BLaER1 treated with 17β-estradiol and CSF1 and Interleukin-3, amounts not matched to agents 10 nM and 100 nM (cell line): Measurements from ENCODE around the gene MORN1.
A peak's percentile ranks its signal among the peaks of the same experiment; 100 is the strongest.

Experiments used
- H3K27ac ChIP-seq, 11 experiments: shearing (Covaris generic); formaldehyde crosslinking; 2 replicates each; pipeline ENCODE4 v1.8.1; 2022
- H3K27me3 ChIP-seq, 11 experiments: shearing (Covaris generic); formaldehyde crosslinking; 2 replicates each; pipeline ENCODE4 v1.8.1; 2022
- H3K36me3 ChIP-seq, 11 experiments: shearing (Covaris generic); formaldehyde crosslinking; 2 replicates each; pipeline ENCODE4 v1.8.1; 2022
- H3K4me1 ChIP-seq, 10 experiments: shearing (Covaris generic); formaldehyde crosslinking; 2 replicates each; pipeline ENCODE4 v1.8.1; 2022
- H3K4me2 ChIP-seq, 11 experiments: shearing (Covaris generic); formaldehyde crosslinking; 2 replicates each; pipeline ENCODE4 v1.8.1; 2022
- H3K4me3 ChIP-seq, 10 experiments: shearing (Covaris generic); formaldehyde crosslinking; 2 replicates each; pipeline ENCODE4 v1.8.1; 2022
- H3K9ac ChIP-seq, 11 experiments: shearing (Covaris generic); formaldehyde crosslinking; 2 replicates each; pipeline ENCODE4 v1.8.1; 2022
- H3K9me3 ChIP-seq, 11 experiments: shearing (Covaris generic); formaldehyde crosslinking; replicated peaks in 1 of 11; 2 replicates each; pipeline ENCODE4 v1.8.1; 2022
- H4K20me1 ChIP-seq, 11 experiments: shearing (Covaris generic); formaldehyde crosslinking; 2 replicates each; pipeline ENCODE4 v1.8.1; 2022
- Cebpa-rat ChIP-seq, 11 experiments: shearing (Covaris generic); IDR thresholded peaks; 2 replicates each; pipeline ENCODE4 v1.8.1; 2022

Gene MORN1

DNA sequence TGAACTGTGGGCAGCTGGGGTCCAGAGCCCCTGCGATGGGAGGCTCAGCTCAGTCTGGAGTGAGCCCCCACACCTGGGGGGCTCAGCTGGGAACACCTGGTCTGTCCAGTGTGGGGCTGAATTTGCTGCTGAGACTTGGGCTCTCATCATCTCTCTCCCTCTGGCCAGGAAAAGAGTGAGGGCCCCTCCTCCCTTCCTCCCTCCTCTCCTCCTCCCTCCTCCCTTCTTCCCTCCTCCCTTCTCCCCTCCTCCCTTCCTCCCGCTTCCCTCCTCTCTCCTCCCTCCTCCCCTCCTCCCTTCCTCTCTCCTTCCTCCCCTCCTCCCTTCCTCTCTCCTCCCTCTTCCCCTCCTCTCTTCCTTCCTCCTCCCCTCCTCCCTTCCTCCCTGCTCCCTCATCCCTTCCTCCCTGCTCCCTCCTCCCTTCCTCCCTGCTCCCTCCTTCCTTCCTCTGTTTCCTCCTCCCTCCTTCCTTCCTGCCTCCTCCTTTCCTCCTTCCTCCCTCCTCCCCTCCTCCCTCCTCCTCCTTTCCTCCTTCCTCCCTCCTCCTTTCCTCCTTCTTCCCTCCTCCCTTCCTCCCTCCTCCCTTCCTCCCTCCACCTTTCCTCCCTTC lies 44.5 kb upstream of the MORN1 start:
- H4K20me1 ChIP-seq = peaks cover 0 to 57% (median 0%) of the 10 kb centered on the region in 11 experiments; a peak in 6 of 22 replicates
- H3K9me3 ChIP-seq = peaks cover 7 to 12% (median 9%) of the 10 kb centered on the region in 11 experiments
- no peak for TF ChIP-seq Cebpa-rat (IDR thresholded peaks at IDR 0.05)
- H3K9ac ChIP-seq = no peak overlapping the region
- H3K36me3 ChIP-seq = no peaks in the 10 kb centered on the region
- peaks cover 15 to 33% (median 23%) of the 10 kb centered on the region in 11 experiments; a peak in 18 of 22 replicates for H3K27me3 ChIP-seq
- H3K27ac ChIP-seq = peak overlapping the region in 1 of 11 experiments; percentile 9; a peak in 1 of 22 replicates
- peaks cover 4 to 92% (median 78%) of the 10 kb centered on the region in 10 experiments; a peak in 19 of 20 replicates for H3K4me1 ChIP-seq
- H3K4me2 ChIP-seq = peak overlapping the region in 7 of 11 experiments; percentile 6 to 92 (median 43); a peak in 11 of 22 replicates
- H3K4me3 ChIP-seq = no peak overlapping the region

DNA sequence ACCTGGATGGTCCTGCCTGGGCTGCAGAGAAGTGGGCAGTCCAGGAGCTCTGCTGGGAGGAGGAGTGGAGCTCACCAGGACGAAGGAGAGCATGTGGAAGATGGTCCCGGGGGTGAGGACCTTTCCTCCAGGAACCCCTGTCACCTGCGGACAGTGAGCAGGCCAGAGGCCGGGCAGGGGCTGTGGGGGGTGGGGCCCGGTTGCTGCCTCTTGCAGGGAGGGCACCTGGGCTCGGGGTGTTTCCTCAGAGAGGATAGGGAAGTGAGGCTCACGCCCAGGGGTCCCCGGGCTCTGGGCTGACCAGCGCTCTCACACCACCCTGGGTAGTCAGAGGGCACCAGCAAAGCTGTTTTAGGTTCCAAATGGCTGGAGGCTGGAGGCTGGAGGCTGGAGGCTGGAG lies 43.7 kb upstream of the MORN1 start:
- Histone ChIP-seq H3K4me1 (peaks cover 4 to 92% (median 80%) of the 10 kb centered on the region in 10 experiments; a peak in 19 of 20 replicates), H3K9ac (no peak overlapping the region)
- TF ChIP-seq Cebpa-rat (IDR thresholded peaks at IDR 0.05) = no peak

DNA sequence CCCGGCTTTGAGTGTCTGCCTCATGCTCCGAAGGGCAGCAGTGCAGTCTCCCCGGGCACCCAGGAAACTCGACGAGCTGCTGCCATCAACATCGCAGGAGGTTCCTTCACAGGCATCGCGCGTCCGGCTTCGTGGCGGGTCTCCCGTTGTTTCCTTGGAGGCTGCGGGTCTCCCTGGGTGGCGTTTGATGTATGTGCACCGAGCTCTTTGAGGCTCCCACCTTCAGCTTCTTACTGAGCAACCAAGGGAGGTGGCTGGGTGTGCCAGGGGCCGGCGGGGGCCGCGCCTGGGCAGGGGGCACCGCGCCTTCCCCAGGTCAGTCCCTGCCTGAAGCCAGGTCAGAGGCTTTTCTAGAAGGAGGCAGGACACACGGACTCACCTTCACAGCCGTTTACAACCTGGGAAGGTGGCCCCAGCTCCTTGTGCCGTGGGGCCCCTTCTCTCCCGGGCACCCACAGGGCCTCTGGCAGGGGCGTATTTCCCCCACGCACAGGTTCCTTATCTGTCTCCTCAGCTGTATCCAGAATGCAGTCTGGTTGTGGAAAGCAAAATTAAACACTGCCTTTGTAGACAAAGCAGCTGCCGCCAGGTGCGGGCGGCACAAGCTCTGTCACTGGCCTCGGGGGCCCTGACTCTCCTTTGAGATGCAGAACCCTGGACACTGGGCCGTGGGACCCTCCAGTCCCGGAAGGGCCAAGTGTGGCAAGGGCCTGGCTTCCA lies 42.7 kb upstream of the MORN1 start:
- no peak overlapping the region for H3K27ac ChIP-seq
- no peak for TF ChIP-seq Cebpa-rat (IDR thresholded peaks at IDR 0.05)
- peaks cover 15 to 34% (median 23%) of the 10 kb centered on the region in 11 experiments; a peak in 18 of 22 replicates for H3K27me3 ChIP-seq
- H3K36me3 ChIP-seq = no peaks in the 10 kb centered on the region
- H3K4me1 ChIP-seq = peaks cover 0 to 92% (median 80%) of the 10 kb centered on the region in 10 experiments; a peak in 18 of 20 replicates
- H4K20me1 ChIP-seq = peaks cover 0 to 50% (median 0%) of the 10 kb centered on the region in 11 experiments; a peak in 8 of 22 replicates
- H3K9me3 ChIP-seq = peaks cover 0 to 8% (median 0%) of the 10 kb centered on the region in 11 experiments; a peak in 3 of 22 replicates
- peak overlapping the region in 1 of 11 experiments; percentile 14; a peak in 1 of 22 replicates for H3K9ac ChIP-seq
- H3K4me2 ChIP-seq = peak overlapping the region in 7 of 11 experiments; percentile 6 to 92 (median 43); a peak in 9 of 22 replicates
- H3K4me3 ChIP-seq = no peak overlapping the region

More for the DNA sequence above, 43.7 kb upstream of the MORN1 start:
- H3K27ac ChIP-seq = peak overlapping the region in 1 of 11 experiments; percentile 9; a peak in 1 of 22 replicates
- H3K4me2 ChIP-seq = peak overlapping the region in 7 of 11 experiments; percentile 6 to 92 (median 43); a peak in 11 of 22 replicates
- H3K36me3 ChIP-seq = no peaks in the 10 kb centered on the region
- peaks cover 15 to 34% (median 23%) of the 10 kb centered on the region in 11 experiments; a peak in 18 of 22 replicates for H3K27me3 ChIP-seq
- H3K4me3 ChIP-seq = no peak overlapping the region
- H3K9me3 ChIP-seq = peaks cover under 1 to 6% (median 2%) of the 10 kb centered on the region in 11 experiments; a peak in 21 of 22 replicates
- H4K20me1 ChIP-seq = peaks cover 0 to 50% (median 0%) of the 10 kb centered on the region in 11 experiments; a peak in 8 of 22 replicates

DNA sequence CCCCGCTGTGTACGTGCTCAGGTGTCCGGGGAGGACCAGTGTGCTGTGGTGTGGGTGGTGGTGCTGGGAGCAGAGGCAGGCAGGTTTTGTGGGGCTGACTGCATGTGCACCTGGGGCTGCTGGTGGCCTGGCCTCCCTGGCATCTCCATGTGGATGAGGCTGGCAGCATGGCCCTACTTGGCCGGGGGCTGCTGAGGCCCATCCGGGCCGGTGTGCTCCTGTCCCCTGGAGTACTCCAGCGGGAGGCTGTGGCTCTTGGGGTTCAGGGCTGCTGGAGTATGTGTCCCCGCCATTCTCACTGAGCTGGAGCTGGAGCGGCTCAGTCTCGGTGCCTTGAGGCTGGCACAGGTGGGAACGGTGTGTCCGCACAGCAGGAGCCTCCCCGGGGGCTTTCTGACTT lies 41.8 kb upstream of the MORN1 start:
- no peak for TF ChIP-seq Cebpa-rat (IDR thresholded peaks at IDR 0.05)
- H3K4me1 ChIP-seq = peaks cover 0 to 91% (median 80%) of the 10 kb centered on the region in 10 experiments; a peak in 18 of 20 replicates
- H3K27ac ChIP-seq = no peak overlapping the region
- H4K20me1 ChIP-seq = peaks cover 0 to 43% (median 0%) of the 10 kb centered on the region in 11 experiments; a peak in 7 of 22 replicates
- H3K27me3 ChIP-seq = peaks cover 15 to 34% (median 23%) of the 10 kb centered on the region in 11 experiments; a peak in 18 of 22 replicates
- H3K9ac ChIP-seq = no peak overlapping the region
- peaks cover 0 to 8% (median 0%) of the 10 kb centered on the region in 11 experiments; a peak in 3 of 22 replicates for H3K9me3 ChIP-seq
- peak overlapping the region in 6 of 11 experiments; percentile 13 to 95 (median 87); a peak in 6 of 22 replicates for H3K4me2 ChIP-seq
- H3K4me3 ChIP-seq = no peak overlapping the region
- H3K36me3 ChIP-seq = no peaks in the 10 kb centered on the region

- Histone ChIP-seq H3K27ac (0 out of 22 replicates have a peak overlapping the region, but pooled peaks of 2 of the 11 experiments have one; percentile 13 to 92), H3K36me3 (no peaks in the 10 kb centered on the region), H3K4me2 (peak overlapping the region in 8 of 11 experiments; percentile 80 to 95 (median 82); a peak in 14 of 22 replicates), H4K20me1 (peaks cover 0 to 41% (median 0%) of the 10 kb centered on the region in 11 experiments; a peak in 7 of 22 replicates), H3K9me3 (peaks cover 0 to 8% (median 0%) of the 10 kb centered on the region in 11 experiments; a peak in 3 of 22 replicates), H3K4me3 (no peak overlapping the region), H3K27me3 (peaks cover 15 to 34% (median 23%) of the 10 kb centered on the region in 11 experiments; a peak in 18 of 22 replicates), H3K4me1 (peaks cover 0 to 91% (median 79%) of the 10 kb centered on the region in 10 experiments; a peak in 17 of 20 replicates), H3K9ac (peak overlapping the region in 1 of 11 experiments; percentile 1; a peak in 1 of 22 replicates)
- TF ChIP-seq Cebpa-rat (IDR thresholded peaks at IDR 0.05) = no peak
These were observed 41.1 kb upstream of the MORN1 start for GRCh38 chr1:2432441-2432844.

- Histone ChIP-seq H3K27me3 (peaks cover 15 to 34% (median 23%) of the 10 kb centered on the region in 11 experiments; a peak in 18 of 22 replicates), H3K4me3 (no peak overlapping the region)
- TF ChIP-seq Cebpa-rat (IDR thresholded peaks at IDR 0.05) = no peak
These were observed 40.2 kb upstream of the MORN1 start for GRCh38 chr1:2431518-2431917.

DNA sequence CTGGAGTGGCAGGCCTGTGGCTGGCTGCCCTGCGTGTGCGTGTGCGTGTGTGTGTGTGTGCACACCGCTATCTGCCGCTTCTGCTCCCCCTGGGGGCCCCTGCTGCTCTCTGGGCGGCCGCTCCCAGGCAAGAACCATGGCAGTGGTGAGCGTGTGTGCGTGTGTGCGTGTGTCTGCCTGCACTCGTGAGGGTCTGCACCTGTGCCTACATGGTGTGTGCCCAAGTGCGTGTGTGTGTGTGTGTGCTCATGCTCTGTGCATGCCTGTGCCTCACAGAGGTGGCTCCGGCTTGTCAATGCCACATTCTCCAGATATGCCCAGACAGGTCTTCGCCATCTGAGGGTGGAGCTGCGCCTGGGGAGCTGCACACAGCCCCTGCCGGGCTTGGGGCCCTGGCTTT lies 39.7 kb upstream of the MORN1 start:
- H3K9ac ChIP-seq = peak overlapping the region in 4 of 11 experiments; percentile 25 to 58 (median 46); a peak in 2 of 22 replicates
- H3K36me3 ChIP-seq = no peaks in the 10 kb centered on the region
- TF ChIP-seq Cebpa-rat (IDR thresholded peaks at IDR 0.05) = no peak
- peaks cover 15 to 34% (median 23%) of the 10 kb centered on the region in 11 experiments; a peak in 18 of 22 replicates for H3K27me3 ChIP-seq
- H3K27ac ChIP-seq = peak overlapping the region in 7 of 11 experiments; percentile 57 to 94 (median 87); a peak in 13 of 22 replicates
- H3K9me3 ChIP-seq = peaks cover 0 to 8% (median 0%) of the 10 kb centered on the region in 11 experiments; a peak in 3 of 22 replicates
- H3K4me2 ChIP-seq = peak overlapping the region in 9 of 11 experiments; percentile 60 to 95 (median 82); a peak in 18 of 22 replicates
- peaks cover 0 to 93% (median 78%) of the 10 kb centered on the region in 10 experiments; a peak in 17 of 20 replicates for H3K4me1 ChIP-seq
- H4K20me1 ChIP-seq = peaks cover 0 to 31% (median 0%) of the 10 kb centered on the region in 11 experiments; a peak in 7 of 22 replicates
- H3K4me3 ChIP-seq = no peak overlapping the region

More at GRCh38 chr1:2431518-2431917, 40.2 kb upstream of the MORN1 start:
- H3K9me3 ChIP-seq = peaks cover 0 to 8% (median 0%) of the 10 kb centered on the region in 11 experiments; a peak in 3 of 22 replicates
- H3K27ac ChIP-seq = peak overlapping the region in 4 of 11 experiments; percentile 65 to 94 (median 86); a peak in 6 of 22 replicates
- H3K9ac ChIP-seq = peak overlapping the region in 3 of 11 experiments; percentile 2 to 34 (median 9); a peak in 1 of 22 replicates
- H3K4me2 ChIP-seq = peak overlapping the region in 9 of 11 experiments; percentile 60 to 95 (median 82); a peak in 18 of 22 replicates
- H3K4me1 ChIP-seq = peaks cover 0 to 90% (median 76%) of the 10 kb centered on the region in 10 experiments; a peak in 17 of 20 replicates
- peaks cover 0 to 32% (median 0%) of the 10 kb centered on the region in 11 experiments; a peak in 7 of 22 replicates for H4K20me1 ChIP-seq
- H3K36me3 ChIP-seq = no peaks in the 10 kb centered on the region
